Activated CD4-positive, CD25-positive, alpha-beta regulatory T cell (primary cell): ENCODE results near the gene THADA.
"Not testable (repeated sequence)": the region's sequence is repeated elsewhere in the genome, so short reads cannot be mapped to it uniquely, and the experiment has no call there.

Source experiments
- DNase-seq, 4 experiments: peaks; one replicate each; lab custom pipeline; 2025; lab: John Stamatoyannopoulos, UW

Gene THADA

DNA sequence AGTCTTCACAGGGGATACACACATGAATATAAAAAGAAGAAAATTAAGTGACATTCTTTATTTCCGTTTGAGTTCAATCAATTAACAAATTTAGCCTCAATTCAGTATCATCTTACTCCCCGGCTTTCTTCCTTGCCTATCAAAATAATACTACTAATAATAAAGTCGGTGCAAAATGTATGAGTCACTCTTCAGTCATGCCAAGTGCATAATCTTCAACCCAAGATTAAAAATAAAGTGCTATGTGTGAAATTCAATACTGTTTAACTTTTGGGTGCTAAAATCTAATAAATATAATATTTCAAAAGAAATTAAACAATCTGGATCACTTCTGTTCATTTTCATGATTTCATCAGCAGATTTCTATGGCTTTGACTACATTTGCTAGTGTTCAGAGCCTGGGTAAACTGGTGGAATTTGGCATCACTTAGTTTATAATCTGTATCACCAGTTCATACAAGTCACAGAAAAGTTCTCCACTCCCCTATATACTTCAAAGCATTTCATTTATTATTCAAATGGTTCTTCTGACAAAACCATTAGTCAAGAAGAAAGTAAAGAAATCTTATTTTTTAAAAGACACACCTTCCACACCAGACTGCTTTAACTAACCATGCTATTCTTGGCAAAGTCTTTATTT is 183.6 kb downstream of the THADA start:
- no peak for DNase-seq

DNA sequence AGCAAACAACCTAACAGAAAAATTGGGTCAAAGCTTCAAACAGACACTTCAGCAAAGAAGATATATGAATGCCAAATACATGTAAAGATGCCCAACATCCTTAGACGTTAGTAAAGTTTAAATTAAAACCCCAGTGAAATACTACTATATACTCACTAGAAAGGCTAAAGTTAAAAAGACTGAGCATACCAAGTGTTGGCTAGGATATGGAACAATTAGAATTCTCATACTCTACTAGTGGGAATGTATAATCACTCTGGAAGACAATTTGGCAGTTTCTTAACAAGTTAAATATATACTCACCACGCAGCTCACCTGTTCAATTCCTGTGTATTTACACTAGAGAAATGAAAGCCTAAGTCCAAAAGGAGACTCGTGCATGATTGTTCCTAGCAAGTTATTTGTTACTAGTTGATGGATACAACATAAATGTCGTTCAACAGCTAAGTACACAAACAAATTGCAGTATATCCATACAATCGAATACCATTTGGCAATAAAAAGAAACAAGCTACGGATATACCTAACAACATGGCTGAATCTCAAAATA is 185.7 kb downstream of the THADA start:
- no peak for DNase-seq

DNA sequence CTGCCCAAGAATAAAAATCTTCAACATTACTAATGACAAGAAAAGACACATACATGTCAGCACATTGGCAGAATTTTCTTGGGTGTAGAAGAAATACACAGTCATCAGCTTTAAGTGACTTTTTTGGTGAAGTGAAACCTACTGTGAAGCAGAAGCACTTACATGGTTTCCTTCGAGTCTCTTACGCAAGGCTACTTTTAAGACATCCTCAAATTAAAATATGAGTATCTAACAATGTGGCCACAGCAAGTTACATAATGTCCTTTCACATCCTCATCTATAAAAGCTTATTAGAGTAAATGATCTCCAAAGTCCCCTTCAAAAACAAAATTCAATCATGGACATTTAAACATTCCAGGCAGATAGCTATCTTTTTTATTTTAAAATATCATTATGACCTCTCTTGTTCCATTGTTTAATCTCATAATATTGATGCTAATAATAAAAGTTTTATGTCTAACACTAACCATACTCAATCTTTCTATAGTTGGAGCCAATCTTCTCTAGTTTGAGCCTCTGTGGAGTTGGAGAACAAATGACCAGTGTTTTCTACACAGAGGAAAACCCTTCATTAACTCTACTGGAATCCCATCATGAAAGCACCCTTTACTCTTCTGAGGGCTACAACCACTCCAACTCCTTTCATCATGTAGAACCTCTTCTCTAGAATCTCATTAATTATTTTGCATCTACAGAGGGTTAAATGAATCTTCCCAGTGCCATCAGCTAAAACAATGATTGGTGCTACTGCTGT is 187.3 kb downstream of the THADA start:
- DNase-seq, result no peak

DNA sequence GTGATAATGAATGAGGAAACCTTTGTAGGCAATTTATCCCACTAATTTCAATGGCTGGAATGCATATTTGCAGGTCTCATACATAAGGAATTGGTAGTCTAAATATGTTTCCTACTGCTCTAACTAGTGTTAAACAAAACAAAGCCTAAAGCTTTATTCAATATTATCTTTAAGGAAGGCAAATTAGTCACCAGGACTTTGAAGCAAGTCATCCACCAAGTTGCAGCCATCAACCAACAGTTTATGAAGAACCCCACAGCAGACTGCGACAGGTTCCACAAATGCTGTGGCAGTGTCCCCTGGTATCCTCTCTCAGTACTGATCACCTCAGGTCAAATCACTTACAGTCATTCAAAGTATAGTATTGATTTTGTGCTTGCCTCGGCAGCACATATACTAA is 187.9 kb downstream of the THADA start:
- no peak for DNase-seq

DNA sequence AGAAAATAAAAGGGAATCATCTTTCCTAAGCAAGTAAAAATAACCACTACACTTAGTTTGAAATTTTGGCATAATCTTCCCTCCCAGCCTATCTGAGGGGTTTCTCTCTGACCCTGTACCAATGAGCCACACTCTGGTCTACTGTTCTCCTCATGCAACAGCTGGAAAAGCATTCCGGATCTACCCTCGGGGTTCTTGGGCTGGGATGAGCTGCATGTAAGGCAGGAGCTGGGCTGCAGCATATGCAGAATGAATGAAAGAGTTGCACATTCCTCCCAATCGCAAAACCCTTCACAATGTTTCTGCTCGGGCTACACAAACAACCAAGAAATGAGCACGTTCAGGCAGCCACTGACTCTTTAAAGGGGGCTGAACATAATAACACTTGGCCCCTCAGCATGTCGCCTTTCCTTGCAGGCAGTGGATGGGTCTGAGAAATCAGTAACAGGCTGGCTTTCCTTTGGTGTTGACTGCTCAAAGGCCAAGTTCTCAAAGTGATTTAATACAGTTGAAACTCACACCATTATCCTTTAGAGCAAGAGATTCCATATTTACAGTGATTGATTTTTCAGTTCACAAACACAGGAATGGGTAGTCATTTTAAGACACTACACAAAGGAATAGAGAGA is 189.1 kb downstream of the THADA start:
- no peak for DNase-seq

DNA sequence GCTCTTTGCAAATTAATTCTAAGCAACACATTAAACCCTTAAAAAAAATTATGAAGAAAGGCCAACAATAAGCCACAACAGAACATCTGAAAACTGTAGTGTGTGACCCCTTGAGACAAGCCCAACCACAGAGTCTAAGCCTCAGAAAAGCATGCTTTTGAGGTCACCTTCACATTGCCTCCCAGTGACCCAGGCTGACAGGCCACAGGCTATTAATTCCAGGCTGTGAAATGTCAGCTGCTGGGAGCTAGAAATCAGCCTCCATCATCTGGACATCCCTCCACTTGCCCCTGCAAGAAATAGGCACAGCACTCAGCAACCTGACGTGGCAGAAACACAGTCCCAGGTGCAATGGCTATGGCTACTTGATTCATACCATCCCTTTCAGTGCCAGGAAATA is 190.0 kb downstream of the THADA start:
- no peak for DNase-seq

DNA sequence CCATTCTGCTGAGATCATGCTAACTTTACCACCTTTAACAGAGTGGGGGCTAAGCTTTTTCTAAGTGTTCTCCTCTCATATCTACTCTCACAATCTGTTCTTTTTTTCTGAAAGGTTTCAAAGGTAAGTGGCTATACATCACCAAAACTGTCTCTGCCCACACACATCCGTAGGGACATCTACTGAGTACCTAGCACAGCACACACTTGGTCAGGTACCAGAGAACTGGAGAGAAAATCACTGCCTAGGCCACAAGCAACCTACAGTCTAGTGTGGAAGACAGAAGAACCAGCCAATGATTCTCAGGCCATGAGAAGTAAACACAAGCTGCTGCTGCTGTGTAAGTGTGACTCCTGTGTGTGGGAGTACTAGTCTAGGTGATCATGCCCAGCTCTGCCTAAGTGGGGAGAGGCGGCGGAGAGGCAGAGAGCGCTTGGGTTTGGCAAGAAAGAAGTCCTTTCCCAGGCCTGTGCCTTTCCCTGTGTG is 193.3 kb downstream of the THADA start:
- DNase-seq, result no peak

DNA sequence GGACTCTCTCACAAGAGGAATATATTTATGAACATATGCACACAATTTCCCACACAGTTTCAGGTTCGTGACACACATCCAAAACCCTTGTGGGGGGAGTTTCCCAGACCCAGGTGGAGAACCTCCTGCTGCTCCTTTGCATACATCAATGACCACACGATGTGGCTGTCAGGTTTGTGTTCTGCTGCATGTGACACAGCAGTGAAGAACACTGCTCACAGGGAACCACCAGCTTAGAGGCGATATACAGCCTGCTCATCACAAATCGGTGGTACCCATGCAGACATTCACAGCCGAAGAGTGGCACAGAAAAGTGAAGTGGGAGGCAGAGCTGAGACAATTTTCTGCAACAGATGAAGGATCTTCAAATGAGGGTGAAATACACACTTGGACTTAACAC is 193.8 kb downstream of the THADA start:
- DNase-seq, result no peak

DNA sequence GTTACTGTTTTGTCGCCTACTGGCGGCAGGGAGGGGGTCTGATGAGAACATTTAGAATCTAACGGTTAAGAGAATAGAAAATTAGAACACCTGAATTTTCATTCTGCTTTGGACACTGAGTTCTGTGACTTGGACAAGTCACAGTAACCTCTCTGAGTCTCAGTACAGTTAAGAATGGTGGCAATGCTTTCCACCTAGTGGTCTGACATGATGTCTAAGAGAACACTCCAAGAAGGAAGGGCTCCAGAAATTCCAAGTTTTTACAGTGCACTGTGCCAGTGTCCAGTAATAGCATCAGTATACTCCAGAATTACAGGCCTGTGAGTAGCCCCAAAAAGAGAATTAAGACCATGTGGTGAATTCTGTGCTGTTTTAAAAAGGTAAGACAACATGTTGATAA is 195.3 kb downstream of the THADA start:
- no peak for DNase-seq

DNA sequence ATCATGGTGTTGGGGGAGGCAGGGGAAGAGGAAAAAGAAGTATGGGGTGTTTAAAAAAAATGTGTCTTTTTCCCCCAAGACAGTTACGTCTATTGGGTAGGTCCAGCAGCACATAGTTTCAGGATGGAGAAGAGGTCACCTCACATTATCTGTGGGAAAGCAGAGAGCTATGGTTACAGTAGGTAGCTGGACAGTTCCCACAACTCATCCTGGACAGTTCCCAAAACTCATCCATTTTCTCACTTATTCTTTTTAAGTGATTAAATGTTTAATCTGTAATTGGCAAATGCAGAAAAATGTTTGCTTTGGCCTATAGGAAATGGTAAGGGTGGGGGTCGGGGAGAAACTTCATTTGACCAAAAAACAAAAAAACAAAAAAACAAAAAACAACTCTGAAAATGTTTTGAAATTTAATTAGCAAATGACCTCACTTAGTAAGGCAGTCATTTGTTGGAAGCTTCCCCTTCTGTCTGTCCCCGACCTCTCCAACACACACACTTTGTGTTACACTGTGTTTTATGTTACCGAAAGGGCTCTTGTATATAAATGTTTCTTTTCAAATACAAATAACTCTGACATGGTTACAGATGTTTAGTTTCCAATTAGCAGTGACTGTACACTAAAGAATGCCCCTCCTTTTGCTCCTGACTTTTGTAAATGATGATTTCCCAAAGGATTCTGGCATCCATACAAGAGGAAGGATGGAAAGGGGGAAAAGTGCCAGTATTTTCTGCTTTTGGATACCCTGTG is 196.1 kb downstream of the THADA start:
- DNase-seq, result no peak

DNA sequence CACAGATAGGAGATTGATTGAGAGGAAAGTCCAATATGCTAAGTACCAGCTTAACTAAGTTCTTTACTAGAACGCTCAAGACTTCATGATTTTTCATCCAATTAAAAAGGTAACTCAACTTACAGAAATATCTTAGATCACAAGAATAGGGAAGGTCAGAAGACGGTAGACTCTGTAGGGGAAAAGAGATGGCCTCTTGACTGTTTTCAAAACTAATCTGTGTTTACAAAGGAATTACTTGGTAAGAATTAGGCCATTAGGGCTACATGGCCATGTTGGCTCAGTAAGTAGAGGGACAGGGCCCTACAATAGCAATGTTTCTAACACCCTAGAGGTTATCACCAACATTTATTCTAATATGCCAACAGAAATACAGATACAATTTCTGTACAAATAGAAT is 196.7 kb downstream of the THADA start:
- DNase-seq, result no peak

DNA sequence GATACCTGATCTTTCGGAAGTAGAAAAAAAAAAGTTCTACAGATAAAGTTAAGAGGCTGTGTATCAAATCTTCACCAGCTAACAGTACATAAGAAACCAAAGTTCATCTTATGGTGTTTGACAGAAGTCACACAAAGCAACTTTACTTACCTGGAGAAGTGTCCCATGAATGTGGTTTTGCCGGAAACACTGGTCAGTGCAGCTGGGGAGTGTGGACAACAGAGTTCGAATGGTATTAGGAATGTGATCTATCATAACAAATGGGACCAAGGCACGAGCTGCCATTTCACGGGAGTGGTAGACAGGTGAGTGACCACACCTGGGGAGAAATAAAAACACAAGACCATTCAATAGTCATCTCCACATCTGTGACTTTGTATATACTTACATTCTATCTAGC is 198.0 kb downstream of the THADA start:
- DNase-seq, result no peak

DNA sequence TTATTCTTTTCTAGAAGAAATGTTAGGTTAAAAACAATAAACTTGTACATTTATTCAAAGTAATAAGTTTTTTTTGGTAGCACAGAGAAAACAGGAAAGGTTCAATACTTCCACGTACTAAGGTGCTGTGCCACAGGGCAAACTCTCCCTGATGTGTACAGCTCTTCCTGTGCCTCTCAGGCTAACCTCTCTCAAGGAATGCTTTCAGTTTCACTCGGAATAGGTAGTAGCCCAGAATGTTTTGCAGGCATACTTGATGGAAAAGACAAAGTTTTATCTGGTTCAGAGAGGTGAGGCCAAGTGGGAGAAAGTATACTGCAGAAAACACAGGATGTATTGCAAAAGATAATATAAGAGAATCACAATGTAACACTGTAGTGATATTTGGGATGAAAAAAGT is 198.4 kb downstream of the THADA start:
- no peak for DNase-seq

DNA sequence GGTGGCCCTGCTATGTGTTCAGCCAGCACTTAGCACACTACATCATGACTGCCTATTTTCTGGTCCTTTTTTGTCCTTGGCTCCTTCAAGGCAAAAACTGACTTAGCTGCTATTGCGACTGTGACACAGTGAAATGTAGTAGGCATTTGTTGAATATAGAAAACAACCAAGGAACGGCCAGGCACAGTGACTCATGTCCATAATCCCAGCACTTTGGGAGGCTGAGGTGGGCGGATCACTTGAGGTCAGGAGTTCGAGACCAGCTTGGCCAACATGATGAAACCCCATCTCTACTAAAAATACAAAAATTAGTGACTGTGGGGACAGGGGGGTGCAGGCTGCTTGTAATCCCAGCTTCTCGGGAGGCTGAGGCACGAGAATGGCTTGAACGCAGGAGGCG is 199.5 kb downstream of the THADA start:
- not testable (repeated sequence) for DNase-seq

DNA sequence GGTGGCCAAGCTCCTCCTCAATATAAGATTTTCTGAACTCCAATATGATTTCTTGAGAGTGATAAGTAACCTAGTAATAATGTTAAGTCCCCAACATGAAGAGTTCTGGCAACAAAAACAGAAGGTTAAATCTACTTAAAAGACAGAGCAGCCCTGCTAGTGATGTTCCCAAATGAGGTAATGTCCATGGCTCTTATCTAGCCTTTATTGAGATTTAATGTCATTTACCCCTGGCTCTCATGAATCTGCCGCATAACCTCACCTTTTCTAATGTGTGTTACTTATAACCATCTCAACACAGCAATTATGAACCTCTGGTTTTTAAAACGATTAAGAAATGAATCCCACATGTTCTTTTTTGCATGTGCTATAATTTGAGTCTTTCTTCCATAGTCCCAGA is 201.9 kb downstream of the THADA start:
- no peak for DNase-seq

DNA sequence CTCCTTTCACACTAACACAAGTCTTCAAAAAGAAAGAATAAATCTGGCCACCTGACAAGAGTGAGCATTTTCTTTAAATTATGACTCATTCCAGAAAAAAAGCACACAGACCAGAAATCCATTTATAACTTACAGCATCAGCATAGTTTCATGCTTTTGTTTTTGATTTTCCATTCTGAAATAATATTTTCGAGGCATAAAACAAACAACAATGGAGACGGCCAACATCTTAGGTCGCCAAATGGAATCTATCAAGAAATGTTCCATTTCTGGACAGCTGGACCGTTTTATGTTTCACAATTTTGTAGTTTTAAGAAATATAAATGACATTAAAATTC is 204.0 kb downstream of the THADA start:
- no peak for DNase-seq

DNA sequence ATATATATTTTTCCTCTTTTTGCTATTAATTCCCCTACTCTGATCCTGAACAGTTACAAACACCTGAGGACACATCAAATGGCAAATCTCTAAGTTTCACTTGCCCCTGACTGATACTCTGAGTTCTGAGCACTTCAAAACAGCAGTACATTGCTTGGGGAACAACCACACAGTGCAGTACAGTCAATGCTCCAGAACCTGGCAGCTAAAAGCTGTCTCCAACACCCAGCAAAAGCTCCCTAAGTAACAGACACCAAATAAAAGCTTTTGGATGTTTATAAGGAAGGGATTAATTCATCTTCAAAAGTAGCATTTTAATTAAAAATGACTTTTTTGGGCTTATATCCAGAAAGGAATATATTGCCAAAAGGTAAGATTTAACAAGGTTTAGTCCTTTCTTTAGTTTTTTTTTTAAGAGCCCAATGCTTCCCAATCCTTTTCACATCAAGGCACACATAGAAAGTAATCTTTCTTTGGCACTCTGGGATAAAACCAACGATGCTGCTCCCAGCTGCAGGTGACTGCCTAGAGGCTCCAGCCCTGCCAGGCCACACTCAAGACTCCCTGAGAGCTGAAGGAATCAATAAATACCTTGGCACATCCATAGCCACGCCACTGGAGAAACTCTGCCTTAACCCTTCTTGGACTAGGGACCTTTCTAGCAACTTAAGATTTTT is 204.5 kb downstream of the THADA start:
- DNase-seq, result no peak

DNA sequence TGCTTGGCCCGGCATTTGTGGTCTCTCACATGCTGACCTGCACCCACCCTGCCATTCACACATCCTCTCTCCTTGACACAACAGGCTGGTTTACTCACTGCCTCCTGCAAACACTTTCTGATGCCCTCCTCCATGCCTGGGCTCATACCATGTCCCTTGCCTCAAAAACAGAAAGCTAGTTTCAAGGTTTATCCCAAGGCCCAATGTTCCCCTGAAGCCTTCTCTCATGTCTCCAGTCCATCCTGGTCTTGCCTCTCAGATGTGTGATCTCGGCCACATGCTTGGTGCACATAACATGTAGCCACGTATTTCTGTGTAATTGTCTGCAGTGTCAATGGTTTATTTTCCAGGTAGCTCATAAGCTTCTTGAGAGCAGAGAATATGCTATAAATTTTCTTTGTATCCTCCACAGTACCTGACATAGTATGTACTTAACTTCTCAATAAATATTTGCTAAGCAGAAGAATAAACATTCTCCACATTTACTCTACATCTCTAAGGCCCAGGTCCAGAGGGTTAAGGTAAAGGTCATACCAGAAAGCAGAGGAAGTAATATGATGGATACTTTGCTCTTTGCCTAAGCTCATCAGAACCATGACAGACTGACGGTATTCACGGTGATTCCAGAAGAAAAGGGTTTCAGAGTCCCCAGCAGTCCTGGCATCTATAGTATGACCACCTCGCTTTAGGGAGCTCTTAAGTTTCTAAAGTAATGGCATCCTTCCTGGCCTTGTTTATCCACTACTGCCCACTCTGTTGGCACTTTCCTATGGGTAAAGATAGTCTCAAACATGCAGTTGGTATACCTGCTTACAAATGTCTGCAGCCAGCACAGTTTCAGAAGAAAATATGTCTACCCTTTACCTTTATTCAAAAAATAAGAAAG is 206.0 kb downstream of the THADA start:
- no peak for DNase-seq

DNA sequence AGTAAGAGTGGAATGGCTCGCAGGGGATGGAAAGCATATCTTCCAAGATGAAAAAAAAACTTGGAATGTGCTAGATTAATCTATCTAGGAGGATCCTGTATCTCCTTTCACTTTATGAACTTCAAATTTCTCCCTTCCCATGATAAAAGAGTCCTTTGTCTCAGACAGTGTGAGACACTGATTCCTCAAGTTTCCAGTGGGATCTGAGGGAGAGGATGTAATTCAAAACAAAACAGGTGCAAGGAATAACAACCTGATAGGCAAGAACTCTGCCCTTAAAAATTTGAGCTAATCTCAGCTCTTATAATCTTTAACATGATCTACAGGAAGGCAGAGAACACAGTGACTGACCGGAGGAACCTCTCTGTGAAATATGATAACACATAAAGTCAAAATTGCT is 207.5 kb downstream of the THADA start:
- DNase-seq, result no peak

DNA sequence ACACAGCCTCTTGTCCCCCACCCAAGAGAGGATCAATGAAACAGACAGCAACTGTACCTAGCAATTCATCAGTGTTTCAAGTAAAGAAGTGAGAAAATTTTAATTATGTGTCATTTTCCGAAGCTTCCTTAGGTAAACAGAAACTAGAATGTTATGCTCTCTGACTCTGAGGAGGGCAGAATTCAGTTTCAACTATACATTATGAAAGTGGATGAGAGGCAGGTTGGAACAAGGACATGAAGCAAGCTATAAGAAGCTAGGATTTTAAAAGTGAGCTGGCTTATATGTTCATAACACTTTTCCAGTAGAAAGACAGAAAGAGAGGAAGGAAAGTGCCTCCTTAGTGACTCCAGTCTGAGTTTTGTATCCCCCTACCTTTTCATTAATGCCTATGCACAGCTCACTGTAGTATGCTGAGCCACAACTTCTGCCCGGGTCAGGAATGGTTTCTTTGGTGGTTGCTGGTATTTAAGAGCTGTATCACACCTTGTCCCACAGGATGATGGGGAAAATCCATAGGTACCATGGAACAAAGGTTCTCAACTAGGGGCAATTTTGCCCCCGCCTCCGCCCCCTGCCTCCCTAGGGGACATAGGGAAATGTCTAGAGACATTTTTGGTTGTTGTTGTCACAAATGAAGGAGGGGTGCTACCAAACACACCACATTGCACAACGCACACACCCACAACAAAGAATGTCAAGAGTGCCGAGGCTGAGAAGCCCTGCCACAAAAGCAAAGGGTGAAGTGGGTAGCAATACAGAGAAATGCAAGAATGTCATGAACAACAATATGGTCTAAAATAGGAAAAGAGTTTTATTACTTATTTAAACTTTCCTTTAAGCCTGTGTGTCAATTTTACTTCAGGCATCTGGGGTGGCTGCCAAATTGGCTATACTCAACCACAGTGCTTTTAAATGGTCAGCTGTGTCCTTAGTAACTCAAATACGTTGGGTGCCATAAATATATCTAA is 208.5 kb downstream of the THADA start:
- DNase-seq, result no peak
